Keratinocyte (primary cell): ENCODE data around the gene PCSK6. TPM values are rescaled to one million over a fixed set of nuclear protein-coding genes. Genes with fewer than 3 reads are reported as not detected.

ENCODE experiments used
- DNase-seq: peaks from one replicate; pipeline ENCODE4 v3.0.0-alpha.2; 2011; ENCODE audit warnings: low read depth, missing footprints, low spot score
- FAIRE-seq: peaks from 2 replicates; lab custom pipeline; 2011; peaks lifted over from hg19 to GRCh38; lab: Jason Lieb, UNC
- H2AFZ ChIP-seq: 2 replicates; pipeline ENCODE4 v1.6.0; 2012; ENCODE audit warnings: low read length, control low read depth, inconsistent platforms; ENCODE audit not compliant: control insufficient read depth
- H3K27ac ChIP-seq: 2 replicates; pipeline ENCODE4 v1.5.1; 2011; ENCODE audit warnings: low read length; ENCODE audit not compliant: control insufficient read depth, insufficient read depth
- H3K27me3 ChIP-seq: 3 replicates; pipeline ENCODE4 v1.6.0; 2011; ENCODE audit warnings: low read length; ENCODE audit not compliant: control insufficient read depth, insufficient read depth; ENCODE audit errors: extremely low read depth
- H3K36me3 ChIP-seq, 2 experiments: 2 replicates in 1 of 2; 3 replicates in 1 of 2; pipeline ENCODE4 v1.5.1; 2011; ENCODE audit warnings: low read length in 2 of 2, mild to moderate bottlenecking in 1 of 2; ENCODE audit not compliant: control insufficient read depth in 2 of 2, insufficient read depth in 2 of 2; ENCODE audit errors: extremely low read depth in 1 of 2
- H3K4me1 ChIP-seq: 3 replicates; pipeline ENCODE4 v1.5.1; 2011; ENCODE audit warnings: low read length; ENCODE audit not compliant: control insufficient read depth, insufficient read depth; ENCODE audit errors: extremely low read depth
- H3K4me2 ChIP-seq: 3 replicates; pipeline ENCODE4 v1.6.0; 2011; ENCODE audit warnings: low read depth, low read length; ENCODE audit not compliant: control insufficient read depth, insufficient read depth; ENCODE audit errors: extremely low read depth
- H3K4me3 ChIP-seq, 3 experiments: fragments of 200-600 bp in 1 of 3; sonication (generic) in 1 of 3; 2 replicates in 2 of 3; 3 replicates in 1 of 3; pipeline ENCODE4 v1.5.1; 2011 to 2016; ENCODE audit warnings: low read length in 3 of 3, mild to moderate bottlenecking in 3 of 3, control low read depth in 2 of 3, inconsistent platforms in 1 of 3, low read depth in 1 of 3, mixed read lengths in 1 of 3, mixed run types in 1 of 3, moderate library complexity in 1 of 3; ENCODE audit not compliant: control insufficient read depth in 2 of 3, insufficient read depth in 2 of 3; ENCODE audit errors: extremely low read depth in 1 of 3
- H3K79me2 ChIP-seq: 2 replicates; pipeline ENCODE4 v1.6.0; 2012; ENCODE audit warnings: low read length; ENCODE audit not compliant: control insufficient read depth, insufficient read depth
- H3K9ac ChIP-seq: 3 replicates; pipeline ENCODE4 v1.6.0; 2011; ENCODE audit warnings: low read length; ENCODE audit not compliant: control insufficient read depth, insufficient read depth; ENCODE audit errors: extremely low read depth
- H3K9me1 ChIP-seq: 3 replicates; pipeline ENCODE4 v1.6.0; 2011; ENCODE audit warnings: low read length; ENCODE audit not compliant: control insufficient read depth, insufficient read depth; ENCODE audit errors: extremely low read depth
- H3K9me3 ChIP-seq: 2 replicates; pipeline ENCODE4 v1.5.1; 2012; ENCODE audit warnings: low read depth, low read length; ENCODE audit not compliant: control insufficient read depth
- H4K20me1 ChIP-seq: 3 replicates; pipeline ENCODE4 v1.6.0; 2011; ENCODE audit warnings: low read length; ENCODE audit not compliant: control insufficient read depth, insufficient read depth; ENCODE audit errors: extremely low read depth
- EZH2 ChIP-seq: IDR thresholded peaks from one replicate; pipeline ENCODE4 v1.6.1; 2012; ENCODE audit warnings: inconsistent platforms, mild to moderate bottlenecking, low read length, moderate library complexity
- dilution Hi-C: fragments of 300-500 bp; cut with MboI; formaldehyde crosslinking; loops from one replicate; pipeline ENCODE4 v1.7.0; 2020; ENCODE audit warnings: low sequenced_read_pairs; ENCODE audit not compliant: extremely low pct_ligation_motif_present
- polyA plus RNA-seq, 5 experiments: library from polyadenylated mRNA; depleted of rRNA in 3 of 5; stranded (reverse) in 3 of 5; stranded (forward) in 1 of 5; unstranded in 1 of 5; fragments of >200 nt; gene quantifications; 1 replicate in 1 of 5; 2 replicates in 3 of 5; 3 replicates in 1 of 5; pipeline versions ENCODE4 v1.2.1 to v1.2.3, GENCODE V29; 2011 to 2012; ENCODE audit warnings: missing spikeins in 2 of 5, low read depth in 1 of 5, low replicate concordance in 1 of 5
- TF ChIP-seq, protein P1 (sequence below), 3 experiments: IDR thresholded peaks in 1 of 3; conservative IDR thresholded peaks in 1 of 3; optimal IDR thresholded peaks in 1 of 3; 2 replicates in 2 of 3; 3 replicates in 1 of 3; pipeline versions ENCODE3 to v1.5.1; 2011; ENCODE audit warnings: low read length in 3 of 3, mild to moderate bottlenecking in 3 of 3, moderate library complexity in 2 of 3, control low read depth in 1 of 3, inconsistent platforms in 1 of 3; ENCODE audit not compliant: insufficient read depth in 2 of 3; ENCODE audit errors: extremely low read depth in 1 of 3

The PCSK6 gene
- polyA plus RNA-seq, 1 donor (not counting 4 experiments of a cell fraction or from before 2014, with no cell fraction given), result 3.1 TPM

- Histone ChIP-seq H3K4me3 (no peak overlapping the region), H3K4me1 (peaks cover 38% of the 10 kb centered on the region), H3K36me3 (no peaks in the 10 kb centered on the region), H3K9me1 (peaks cover 2% of the 10 kb centered on the region), H4K20me1 (no peaks in the 10 kb centered on the region), H3K9me3 (no peaks in the 10 kb centered on the region), H3K79me2 (no peaks in the 10 kb centered on the region), H3K27me3 (no peaks in the 10 kb centered on the region), H3K9ac (no peak overlapping the region), H2AFZ (no peak overlapping the region), H3K27ac (no peak overlapping the region), H3K4me2 (no peak overlapping the region)
- dilution Hi-C loops, result no loop called here
- no peak for FAIRE-seq
- TF ChIP-seq, protein P1, sequence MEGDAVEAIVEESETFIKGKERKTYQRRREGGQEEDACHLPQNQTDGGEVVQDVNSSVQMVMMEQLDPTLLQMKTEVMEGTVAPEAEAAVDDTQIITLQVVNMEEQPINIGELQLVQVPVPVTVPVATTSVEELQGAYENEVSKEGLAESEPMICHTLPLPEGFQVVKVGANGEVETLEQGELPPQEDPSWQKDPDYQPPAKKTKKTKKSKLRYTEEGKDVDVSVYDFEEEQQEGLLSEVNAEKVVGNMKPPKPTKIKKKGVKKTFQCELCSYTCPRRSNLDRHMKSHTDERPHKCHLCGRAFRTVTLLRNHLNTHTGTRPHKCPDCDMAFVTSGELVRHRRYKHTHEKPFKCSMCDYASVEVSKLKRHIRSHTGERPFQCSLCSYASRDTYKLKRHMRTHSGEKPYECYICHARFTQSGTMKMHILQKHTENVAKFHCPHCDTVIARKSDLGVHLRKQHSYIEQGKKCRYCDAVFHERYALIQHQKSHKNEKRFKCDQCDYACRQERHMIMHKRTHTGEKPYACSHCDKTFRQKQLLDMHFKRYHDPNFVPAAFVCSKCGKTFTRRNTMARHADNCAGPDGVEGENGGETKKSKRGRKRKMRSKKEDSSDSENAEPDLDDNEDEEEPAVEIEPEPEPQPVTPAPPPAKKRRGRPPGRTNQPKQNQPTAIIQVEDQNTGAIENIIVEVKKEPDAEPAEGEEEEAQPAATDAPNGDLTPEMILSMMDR (optimal IDR thresholded peaks at IDR 0.05 in 1 of 3, IDR thresholded peaks at IDR 0.05 in 1 of 3, conservative IDR thresholded peaks at IDR 0.05 in 1 of 3; ENCODE audit: extremely low read depth in 1 of 3, insufficient read depth in 2 of 3, low read length in 3 of 3), result no peak
- TF ChIP-seq EZH2, result no peak
- no peak for DNase-seq
Observed at GRCh38 chr15:101362986-101363566, 126.4 kb downstream of the PCSK6 start.

DNA sequence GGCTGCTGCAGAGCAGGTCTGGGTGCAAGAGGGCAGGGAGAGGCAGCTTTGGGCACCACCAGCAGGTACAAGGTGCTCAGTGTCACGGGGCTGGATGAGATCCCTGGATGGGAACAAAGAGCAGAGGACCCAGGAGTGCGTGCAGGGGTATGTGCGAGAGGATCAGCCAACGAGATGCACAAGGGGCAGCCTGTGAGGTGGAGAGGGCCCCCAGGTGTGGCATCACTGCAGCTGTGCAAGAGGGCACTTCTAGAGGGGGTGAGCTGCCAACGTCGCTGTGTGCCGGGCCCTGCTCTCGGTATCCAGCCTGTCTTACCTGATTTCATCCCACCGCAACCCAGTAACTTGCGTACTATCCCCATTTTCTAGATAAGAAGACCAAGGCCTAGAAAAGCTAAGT, 127.1 kb downstream of the PCSK6 start:
- Histone ChIP-seq H3K27ac (no peak overlapping the region), H3K4me1 (peaks cover 43% of the 10 kb centered on the region), H3K4me2 (no peak overlapping the region), H4K20me1 (no peaks in the 10 kb centered on the region), H3K4me3 (no peak overlapping the region), H3K9me1 (peaks cover 2% of the 10 kb centered on the region), H3K9ac (no peak overlapping the region), H2AFZ (no peak overlapping the region), H3K36me3 (no peaks in the 10 kb centered on the region), H3K9me3 (no peaks in the 10 kb centered on the region), H3K27me3 (no peaks in the 10 kb centered on the region), H3K79me2 (no peaks in the 10 kb centered on the region)
- no peak for FAIRE-seq
- dilution Hi-C loops, result no loop called here
- TF ChIP-seq, protein P1 (optimal IDR thresholded peaks at IDR 0.05 in 1 of 3, IDR thresholded peaks at IDR 0.05 in 1 of 3, conservative IDR thresholded peaks at IDR 0.05 in 1 of 3; ENCODE audit: extremely low read depth in 1 of 3, insufficient read depth in 2 of 3, low read length in 3 of 3), result no peak
- no peak for TF ChIP-seq EZH2
- DNase-seq, result no peak
